IPS DF 19.7 (cell line): Measurements from ENCODE around the gene MAJIN.
"Not testable (repeated sequence)": the region's sequence is repeated elsewhere in the genome, so short reads cannot be mapped to it uniquely, and the experiment has no call there.

ENCODE experiments used
- DNase-seq: peaks from one replicate; pipeline ENCODE4 v3.0.0-alpha.2; 2013; ENCODE audit warnings: low read depth, low spot score

The MAJIN gene

GRCh38 chr11:64990222-64990923 lies 18.5 kb upstream of the MAJIN start:
- no peak for DNase-seq

- no peak for DNase-seq
These were observed 17.5 kb upstream of the MAJIN start for GRCh38 chr11:64989416-64989815.

GRCh38 chr11:64987998-64988854 lies 16.3 kb upstream of the MAJIN start:
- DNase-seq = no peak

GRCh38 chr11:64983339-64983738 lies 11.4 kb upstream of the MAJIN start:
- not testable (repeated sequence) for DNase-seq

GRCh38 chr11:64976651-64977050 lies 4.7 kb upstream of the MAJIN start:
- no peak for DNase-seq

- no peak for DNase-seq
These were observed 2.2 kb upstream of the MAJIN start for GRCh38 chr11:64974124-64974523.

GRCh38 chr11:64970731-64971151 lies 1.2 kb downstream of the MAJIN start:
- no peak for DNase-seq

- no peak for DNase-seq
These were observed 2.7 kb downstream of the MAJIN start for GRCh38 chr11:64969209-64969608.

GRCh38 chr11:64967375-64967774 lies 4.5 kb downstream of the MAJIN start:
- no peak for DNase-seq

GRCh38 chr11:64963072-64963631 lies 8.8 kb downstream of the MAJIN start:
- DNase-seq = no peak

- no peak for DNase-seq
These were observed 11.2 kb downstream of the MAJIN start for GRCh38 chr11:64960719-64961118.

- DNase-seq = no peak
These were observed 12.4 kb downstream of the MAJIN start for GRCh38 chr11:64959498-64959897.

GRCh38 chr11:64954201-64954600 lies 17.7 kb downstream of the MAJIN start:
- DNase-seq = no peak

- DNase-seq = no peak
These were observed 20.4 kb downstream of the MAJIN start for GRCh38 chr11:64951529-64951928.

GRCh38 chr11:64947208-64947814 lies 24.6 kb downstream of the MAJIN start:
- DNase-seq = no peak

- DNase-seq = no peak
These were observed 35.4 kb downstream of the MAJIN start for GRCh38 chr11:64936539-64936938.

GRCh38 chr11:64935359-64936081 lies 36.4 kb downstream of the MAJIN start, which contains the start of gene GPHA2:
Gene GPHA2, minus strand, starts transcription at chr11:64935893. Its CDS starts 433 bp downstream, at chr11:64935460.
- peak; percentile 70 for DNase-seq

- DNase-seq = no peak
These were observed 37.1 kb downstream of the MAJIN start for GRCh38 chr11:64934682-64935358.

- no peak for DNase-seq
These were observed 37.8 kb downstream of the MAJIN start for GRCh38 chr11:64933935-64934681.
